ENCODE data around the gene NFKB2. TPM values are rescaled to one million over a fixed set of nuclear protein-coding genes. Genes with fewer than 3 reads are reported as not detected.
A peak's percentile ranks its signal among the peaks of the same experiment; 100 is the strongest.

Gene NFKB2
- total and polyA plus RNA-seq, 2 experiments from 2014 or later, result 10.8 to 29.8 TPM

GRCh38 chr10:102429468-102429867 is 34.0 kb downstream of the NFKB2 start:
- Histone ChIP-seq H3K27me3 (no peaks in the 10 kb centered on the region), H3K4me3 (no peak overlapping the region), H3K36me3 (no peaks in the 10 kb centered on the region), H3K9me3 (ENCODE audit: low read depth) (no peaks in the 10 kb centered on the region), H3K4me1 (ENCODE audit: low read depth) (no peaks in the 10 kb centered on the region), H3K27ac (no peak overlapping the region)
- TF ChIP-seq CTCF (IDR thresholded peaks at IDR 0.05; ENCODE audit: low read depth, low read length), result no peak
- DNase-seq (ENCODE audit: low read depth in 1 of 2, low spot score in 1 of 2), result no peak

GRCh38 chr10:102431452-102432124 is 36.1 kb downstream of the NFKB2 start:
- H3K4me3 ChIP-seq, result peak overlapping the region; percentile 59
- H3K36me3 ChIP-seq, result no peaks in the 10 kb centered on the region
- H3K4me1 ChIP-seq (ENCODE audit: low read depth), result peaks cover 10% of the 10 kb centered on the region
- no peaks in the 10 kb centered on the region for H3K9me3 ChIP-seq (ENCODE audit: low read depth)
- no peaks in the 10 kb centered on the region for H3K27me3 ChIP-seq
- peak overlapping the region; percentile 76 for H3K27ac ChIP-seq
- no peak for TF ChIP-seq CTCF (IDR thresholded peaks at IDR 0.05; ENCODE audit: low read depth, low read length)
- DNase-seq (ENCODE audit: low read depth in 1 of 2, low spot score in 1 of 2), result peak in 1 of 2 donors; percentile 58

GRCh38 chr10:102432162-102432950 is 36.9 kb downstream of the NFKB2 start, which contains the start of gene CUEDC2:
CUEDC2 (minus strand) TSS chr10:102432574; CDS start chr10:102425188, 7,386 bp downstream.
- peaks cover 10% of the 10 kb centered on the region for H3K4me1 ChIP-seq (ENCODE audit: low read depth)
- no peaks in the 10 kb centered on the region for H3K9me3 ChIP-seq (ENCODE audit: low read depth)
- H3K27ac ChIP-seq, result peak within 1 kb of the TSS; percentile 76
- no peak for TF ChIP-seq CTCF (IDR thresholded peaks at IDR 0.05; ENCODE audit: low read depth, low read length)
- peak within 1 kb of the TSS; percentile 59 for H3K4me3 ChIP-seq
- DNase-seq (ENCODE audit: low read depth in 1 of 2, low spot score in 1 of 2), result peak; percentile 97 to 99
- no peaks in the 10 kb centered on the region for H3K27me3 ChIP-seq
- no peaks in the 10 kb centered on the region for H3K36me3 ChIP-seq

GRCh38 chr10:102433619-102434046 is 38.1 kb downstream of the NFKB2 start:
- H3K4me1 ChIP-seq (ENCODE audit: low read depth), result peaks cover 10% of the 10 kb centered on the region
- no peak for TF ChIP-seq CTCF (IDR thresholded peaks at IDR 0.05; ENCODE audit: low read depth, low read length)
- no peaks in the 10 kb centered on the region for H3K27me3 ChIP-seq
- H3K9me3 ChIP-seq (ENCODE audit: low read depth), result no peaks in the 10 kb centered on the region
- H3K36me3 ChIP-seq, result no peaks in the 10 kb centered on the region
- DNase-seq (ENCODE audit: low read depth in 1 of 2, low spot score in 1 of 2), result no peak
- H3K4me3 ChIP-seq, result no peak overlapping the region
- no peak overlapping the region for H3K27ac ChIP-seq

GRCh38 chr10:102434394-102435132 is 39.1 kb downstream of the NFKB2 start:
- no peak for TF ChIP-seq CTCF (IDR thresholded peaks at IDR 0.05; ENCODE audit: low read depth, low read length)
- peak in 1 of 2 donors; percentile 87 for DNase-seq (ENCODE audit: low read depth in 1 of 2, low spot score in 1 of 2)
- peaks cover 10% of the 10 kb centered on the region for H3K4me1 ChIP-seq (ENCODE audit: low read depth)
- H3K4me3 ChIP-seq, result no peak overlapping the region
- H3K36me3 ChIP-seq, result no peaks in the 10 kb centered on the region
- no peaks in the 10 kb centered on the region for H3K27me3 ChIP-seq
- H3K9me3 ChIP-seq (ENCODE audit: low read depth), result no peaks in the 10 kb centered on the region
- no peak overlapping the region for H3K27ac ChIP-seq
